ENCODE measurements around the gene AEN.
"Not testable (repeated sequence)": the region's sequence is repeated elsewhere in the genome, so short reads cannot be mapped to it uniquely, and the experiment has no call there.

The AEN gene

GRCh38 chr15:88637436-88637835 lies 16.3 kb downstream of the AEN start:
- H3K4me3 ChIP-seq (ENCODE audit: low read length): no peak overlapping the region
- no peak for TF ChIP-seq CTCF (conservative IDR thresholded peaks at IDR 0.05; ENCODE audit: low read length)
- DNase-seq (ENCODE audit: low read depth): no peak

GRCh38 chr15:88637841-88638625 lies 16.9 kb downstream of the AEN start:
- TF ChIP-seq CTCF (conservative IDR thresholded peaks at IDR 0.05; ENCODE audit: low read length): no peak
- DNase-seq (ENCODE audit: low read depth): peak; percentile 44
- H3K4me3 ChIP-seq (ENCODE audit: low read length): peak overlapping the region; percentile 67

- peak; percentile 94 for DNase-seq (ENCODE audit: low read depth)
- peak within 1 kb of the TSS; percentile 67 for H3K4me3 ChIP-seq (ENCODE audit: low read length)
- peak; percentile 48 for TF ChIP-seq CTCF (conservative IDR thresholded peaks at IDR 0.05; ENCODE audit: low read length)
Measured at GRCh38 chr15:88638626-88639372, 17.7 kb downstream of the AEN start, which contains the start of gene ISG20. ISG20 (plus strand) TSS chr15:88639016; CDS start chr15:88639367, 351 bp downstream.

GRCh38 chr15:88641959-88642452 lies 20.9 kb downstream of the AEN start:
- no peak for TF ChIP-seq CTCF (conservative IDR thresholded peaks at IDR 0.05; ENCODE audit: low read length)
- DNase-seq (ENCODE audit: low read depth): no peak
- no peak overlapping the region for H3K4me3 ChIP-seq (ENCODE audit: low read length)

- not testable (repeated sequence) for DNase-seq (ENCODE audit: low read depth); H3K4me3 ChIP-seq (ENCODE audit: low read length)
Measured at GRCh38 chr15:88642514-88642913, 21.4 kb downstream of the AEN start.

- no peak overlapping the region for H3K4me3 ChIP-seq (ENCODE audit: low read length)
- TF ChIP-seq CTCF (conservative IDR thresholded peaks at IDR 0.05; ENCODE audit: low read length): no peak
- DNase-seq (ENCODE audit: low read depth): no peak
Measured at GRCh38 chr15:88644741-88645140, 23.6 kb downstream of the AEN start.

- no peak for DNase-seq (ENCODE audit: low read depth)
- no peak for TF ChIP-seq CTCF (conservative IDR thresholded peaks at IDR 0.05; ENCODE audit: low read length)
- no peak overlapping the region for H3K4me3 ChIP-seq (ENCODE audit: low read length)
Measured at GRCh38 chr15:88645171-88646087, 24.3 kb downstream of the AEN start.
